Endodermal cell (in vitro differentiated cells): Measurements from ENCODE around the gene CYTH3. TPM values are rescaled to one million over a fixed set of nuclear protein-coding genes. Genes with fewer than 3 reads are reported as not detected.
"Not testable (repeated sequence)": the region's sequence is repeated elsewhere in the genome, so short reads cannot be mapped to it uniquely, and the experiment has no call there.

Source experiments
- DNase-seq: peaks from one replicate; pipeline ENCODE4 v3.0.0-alpha.2; 2017
- H3K27ac ChIP-seq: 2 replicates; pipeline ENCODE4 v1.5.1; 2013; ENCODE audit warnings: mild to moderate bottlenecking, low read depth, low read length, moderate library complexity
- H3K27me3 ChIP-seq: 2 replicates; pipeline ENCODE4 v1.6.1; 2013; ENCODE audit warnings: mild to moderate bottlenecking, low read length, moderate library complexity; ENCODE audit not compliant: insufficient read depth, control insufficient read depth, poor library complexity, severe bottlenecking
- H3K36me3 ChIP-seq: 2 replicates; pipeline ENCODE4 v1.7.0; 2013; ENCODE audit warnings: mild to moderate bottlenecking, low read length, moderate library complexity; ENCODE audit not compliant: control insufficient read depth, insufficient read depth
- H3K4me1 ChIP-seq: one replicate; pipeline ENCODE4 v1.7.0; 2013; ENCODE audit warnings: low read length; ENCODE audit not compliant: control insufficient read depth, insufficient read depth
- H3K4me3 ChIP-seq: 2 replicates; pipeline ENCODE4 v1.5.1; 2013; ENCODE audit warnings: mild to moderate bottlenecking, low read length, moderate library complexity
- H3K9ac ChIP-seq: 2 replicates; pipeline ENCODE4 v1.6.1; 2013; ENCODE audit warnings: mild to moderate bottlenecking, low read length, moderate library complexity; ENCODE audit not compliant: poor library complexity, severe bottlenecking; ENCODE audit errors: extremely low read depth
- H3K9me3 ChIP-seq: 2 replicates; pipeline ENCODE4 v1.6.1; 2013; ENCODE audit warnings: mild to moderate bottlenecking, low read length, moderate library complexity; ENCODE audit not compliant: control insufficient read depth
- H3K27ac Mint-ChIP-seq: 2 replicates; pipeline ENCODE4 v1.8.0; 2020; ENCODE audit warnings: mixed read lengths
- H3K27me3 Mint-ChIP-seq: 2 replicates; pipeline ENCODE4 v1.8.0; 2021; ENCODE audit warnings: mild to moderate bottlenecking, mixed read lengths; ENCODE audit not compliant: insufficient read depth
- H3K36me3 Mint-ChIP-seq: 2 replicates; pipeline ENCODE4 v1.8.0; 2020; ENCODE audit warnings: low read depth, mixed read lengths
- H3K4me1 Mint-ChIP-seq: 2 replicates; pipeline ENCODE4 v1.8.0; 2020; ENCODE audit warnings: mixed read lengths
- H3K4me3 Mint-ChIP-seq: 2 replicates; pipeline ENCODE4 v1.8.0; 2020; ENCODE audit warnings: mild to moderate bottlenecking, moderate library complexity, mixed read lengths
- H3K9me3 Mint-ChIP-seq: 2 replicates; pipeline ENCODE4 v1.8.0; 2020; ENCODE audit warnings: mild to moderate bottlenecking, mixed read lengths
- CTCF ChIP-seq: fragments of 200-600 bp; sonication (generic); conservative IDR thresholded peaks from 2 replicates; pipeline ENCODE4 v1.5.0; 2021; ENCODE audit warnings: antibody characterized with exemption, mild to moderate bottlenecking
- WGBS, 2 experiments: methylation state at CpG; one replicate each; pipeline versions ENCODE4 v1.1.5 to v1.1.7; 2013; ENCODE audit warnings: missing lambda C conversion rate in 2 of 2, mixed read lengths in 1 of 2; ENCODE audit not compliant: insufficient coverage in 1 of 2, insufficient read length in 1 of 2; 5-methylcytosine and 5-hydroxymethylcytosine counted together
- total RNA-seq, 2 donors: library from RNA; stranded (reverse); fragmentation: NEBNext Ultra II Directional in 1 of 2; extraction: Animal tissue kit (Norgen Biotek cat#: 25700) in 1 of 2; gene quantifications; 2 replicates in 1 of 2; 3 replicates in 1 of 2; pipeline ENCODE4 v1.2.1, GENCODE V29; 2021

CYTH3 gene
- total RNA-seq, 2 donors from 2014 or later: 10.6 to 10.8 TPM

- Histone ChIP-seq H3K4me1 (no peaks in the 10 kb centered on the region), H3K9ac (no peak overlapping the region), H3K4me3 (no peak overlapping the region), H3K27ac (no peak overlapping the region), H3K27me3 (no peaks in the 10 kb centered on the region), H3K9me3 (no peaks in the 10 kb centered on the region), H3K36me3 (peaks cover 51% of the 10 kb centered on the region)
- no peaks in the 10 kb centered on the region for H3K9me3 Mint-ChIP-seq
- no peaks in the 10 kb centered on the region for H3K27me3 Mint-ChIP-seq
- peaks cover 66% of the 10 kb centered on the region for H3K36me3 Mint-ChIP-seq
- H3K4me1 Mint-ChIP-seq: no peaks in the 10 kb centered on the region
- TF ChIP-seq CTCF: no peak
- no peak for DNase-seq
- WGBS, 2 experiments: 95 to 96% methylated on average over 43 to 64 of the region's 64 CpGs
- H3K4me3 Mint-ChIP-seq: no peak overlapping the region
- H3K27ac Mint-ChIP-seq: no peak overlapping the region
Measured at GRCh38 chr7:6154542-6155404, 117.7 kb downstream of the CYTH3 start.

- Histone ChIP-seq H3K27me3 (no peaks in the 10 kb centered on the region), H3K4me1 (no peaks in the 10 kb centered on the region), H3K9me3 (no peaks in the 10 kb centered on the region), H3K27ac (no peak overlapping the region), H3K4me3 (no peak overlapping the region), H3K9ac (no peak overlapping the region), H3K36me3 (peaks cover 60% of the 10 kb centered on the region)
- Mint-ChIP-seq H3K4me1 (no peaks in the 10 kb centered on the region), H3K27ac (no peak overlapping the region), H3K27me3 (no peaks in the 10 kb centered on the region), H3K9me3 (no peaks in the 10 kb centered on the region), H3K4me3 (no peak overlapping the region), H3K36me3 (peaks cover 73% of the 10 kb centered on the region)
- TF ChIP-seq CTCF: no peak
- WGBS, 2 experiments: 96% methylated on average over 65 to 91 of the region's 91 CpGs
- DNase-seq: no peak
Measured at GRCh38 chr7:6153646-6154541, 118.5 kb downstream of the CYTH3 start.

GRCh38 chr7:6151994-6152735 lies 120.3 kb downstream of the CYTH3 start:
- H3K36me3 ChIP-seq: peaks cover 71% of the 10 kb centered on the region
- no peaks in the 10 kb centered on the region for H3K9me3 Mint-ChIP-seq
- H3K9me3 ChIP-seq: no peaks in the 10 kb centered on the region
- H3K4me1 ChIP-seq: no peaks in the 10 kb centered on the region
- H3K27me3 Mint-ChIP-seq: no peaks in the 10 kb centered on the region
- H3K4me3 ChIP-seq: no peak overlapping the region
- H3K4me1 Mint-ChIP-seq: no peaks in the 10 kb centered on the region
- no peak for DNase-seq
- H3K27ac ChIP-seq: no peak overlapping the region
- H3K27ac Mint-ChIP-seq: no peak overlapping the region
- 95% methylated on average over 25 to 29 of the region's 29 CpGs for WGBS, 2 experiments
- no peaks in the 10 kb centered on the region for H3K27me3 ChIP-seq
- H3K9ac ChIP-seq: no peak overlapping the region
- H3K36me3 Mint-ChIP-seq: peaks cover 78% of the 10 kb centered on the region
- no peak overlapping the region for H3K4me3 Mint-ChIP-seq
- TF ChIP-seq CTCF: no peak

GRCh38 chr7:6151527-6151926 lies 120.9 kb downstream of the CYTH3 start:
- not testable (repeated sequence) for DNase-seq, H3K27me3 Mint-ChIP-seq, H3K27ac Mint-ChIP-seq, H3K4me3 ChIP-seq, H3K27me3 ChIP-seq, H3K9ac ChIP-seq, H3K4me1 ChIP-seq, H3K4me1 Mint-ChIP-seq, H3K4me3 Mint-ChIP-seq, H3K9me3 Mint-ChIP-seq, H3K27ac ChIP-seq, H3K9me3 ChIP-seq
- 94 to 97% methylated on average over 8 to 12 of the region's 12 CpGs for WGBS, 2 experiments
- peaks cover 71% of the 10 kb centered on the region for H3K36me3 ChIP-seq
- peaks cover 78% of the 10 kb centered on the region for H3K36me3 Mint-ChIP-seq
